ENCODE data around the gene NRTN. TPM values are rescaled to one million over a fixed set of nuclear protein-coding genes. Genes with fewer than 3 reads are reported as not detected.

Gene NRTN
- total RNA-seq, 1 experiment from 2014 or later, result 0.11 TPM

GRCh38 chr19:5814123-5814851 is 9.4 kb downstream of the NRTN start:
- DNase-seq (ENCODE audit: low read depth), result no peak

- DNase-seq (ENCODE audit: low read depth), result no peak
These were observed 10.0 kb downstream of the NRTN start for GRCh38 chr19:5814852-5815246.

DNA sequence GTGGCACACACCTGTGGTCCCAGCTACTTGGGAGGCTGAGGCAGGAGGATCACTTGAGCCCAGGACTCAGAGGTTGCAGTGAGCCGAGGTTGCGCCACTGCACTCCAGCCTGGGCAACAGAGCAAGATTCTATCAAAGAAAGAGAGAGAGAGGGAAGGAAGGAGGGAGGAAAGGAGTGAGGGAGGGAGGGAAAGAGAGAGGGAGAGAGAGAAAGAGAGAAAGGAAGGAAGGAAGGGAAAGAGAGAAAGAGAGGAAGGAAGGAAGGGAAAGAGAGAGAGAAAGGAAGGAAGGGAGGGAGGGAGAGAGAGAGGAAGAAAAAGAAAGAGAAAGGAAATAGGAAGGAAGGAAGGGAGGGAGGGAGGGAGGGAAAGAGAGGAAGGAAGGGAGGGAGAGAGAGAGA is 12.4 kb downstream of the NRTN start:
- no peak for DNase-seq (ENCODE audit: low read depth)

DNA sequence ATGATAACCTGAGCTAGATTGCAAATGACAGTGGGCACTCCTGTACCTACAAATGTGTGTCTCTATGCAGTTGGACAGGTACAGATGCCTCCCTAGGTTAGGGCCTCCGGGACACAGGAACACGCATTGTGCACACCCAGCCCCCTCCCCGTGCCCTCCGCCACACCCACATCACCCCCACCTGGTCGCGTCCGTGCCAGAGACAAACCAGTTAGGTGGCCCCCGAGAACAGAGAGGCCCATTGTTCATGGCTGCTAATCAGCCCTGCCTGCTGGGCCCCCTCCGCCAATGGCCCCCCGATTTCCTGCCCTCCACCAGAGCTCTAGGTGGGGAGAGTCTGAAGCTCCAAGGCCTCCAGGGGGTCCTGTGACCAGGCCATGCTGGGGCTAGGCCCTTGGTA is 13.7 kb downstream of the NRTN start:
- DNase-seq (ENCODE audit: low read depth), result no peak

DNA sequence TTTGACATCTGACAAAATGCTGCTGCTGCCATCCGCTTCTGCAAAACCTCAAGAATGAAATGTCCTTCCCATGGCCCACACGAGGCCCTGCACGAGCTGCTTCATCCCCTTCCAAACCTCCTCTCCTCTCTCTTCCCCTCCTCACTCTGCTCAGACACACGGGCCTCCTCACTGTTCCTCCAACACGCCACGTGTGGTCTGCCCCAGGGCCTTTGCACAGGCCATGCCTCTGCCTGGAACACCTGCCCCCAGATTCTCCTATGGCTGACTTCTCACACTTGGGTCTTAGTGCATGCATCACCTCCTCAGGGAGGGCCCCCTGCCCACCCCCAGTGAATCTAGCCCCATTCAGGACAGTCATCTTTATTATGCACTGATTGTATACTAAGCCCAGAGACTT is 15.9 kb downstream of the NRTN start:
- no peak for DNase-seq (ENCODE audit: low read depth)

DNA sequence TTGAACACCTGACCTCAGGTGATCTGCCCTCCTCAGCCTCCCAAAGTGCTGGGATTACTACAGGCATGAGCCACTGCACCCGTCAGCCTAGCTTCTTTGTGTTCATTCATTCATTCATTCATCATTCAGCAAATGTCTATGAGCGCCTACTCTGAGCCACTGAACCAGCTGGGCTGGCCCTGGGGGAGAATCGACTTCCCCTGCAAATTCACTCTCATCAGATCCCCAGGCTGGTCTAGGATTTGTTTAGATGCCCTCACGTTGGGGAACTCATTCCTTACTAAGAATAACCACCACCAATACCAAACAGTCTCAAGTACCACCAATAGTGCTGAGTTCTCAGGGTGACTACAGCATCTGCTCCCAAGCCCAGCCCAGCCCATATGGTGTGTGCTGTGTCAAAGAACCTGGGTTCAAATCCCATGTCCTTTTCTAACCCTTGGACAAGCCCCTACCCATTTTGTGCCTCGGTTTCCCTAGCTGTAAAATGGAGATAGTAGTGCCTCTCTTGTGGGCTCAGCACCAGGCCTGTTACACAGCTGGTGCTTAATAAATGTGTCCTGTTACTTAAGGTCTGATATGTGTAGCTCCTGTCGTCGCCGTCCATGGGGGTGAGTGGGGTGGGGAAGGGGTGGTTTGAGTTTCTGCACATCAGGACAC is 16.8 kb downstream of the NRTN start:
- no peak for DNase-seq (ENCODE audit: low read depth)

DNA sequence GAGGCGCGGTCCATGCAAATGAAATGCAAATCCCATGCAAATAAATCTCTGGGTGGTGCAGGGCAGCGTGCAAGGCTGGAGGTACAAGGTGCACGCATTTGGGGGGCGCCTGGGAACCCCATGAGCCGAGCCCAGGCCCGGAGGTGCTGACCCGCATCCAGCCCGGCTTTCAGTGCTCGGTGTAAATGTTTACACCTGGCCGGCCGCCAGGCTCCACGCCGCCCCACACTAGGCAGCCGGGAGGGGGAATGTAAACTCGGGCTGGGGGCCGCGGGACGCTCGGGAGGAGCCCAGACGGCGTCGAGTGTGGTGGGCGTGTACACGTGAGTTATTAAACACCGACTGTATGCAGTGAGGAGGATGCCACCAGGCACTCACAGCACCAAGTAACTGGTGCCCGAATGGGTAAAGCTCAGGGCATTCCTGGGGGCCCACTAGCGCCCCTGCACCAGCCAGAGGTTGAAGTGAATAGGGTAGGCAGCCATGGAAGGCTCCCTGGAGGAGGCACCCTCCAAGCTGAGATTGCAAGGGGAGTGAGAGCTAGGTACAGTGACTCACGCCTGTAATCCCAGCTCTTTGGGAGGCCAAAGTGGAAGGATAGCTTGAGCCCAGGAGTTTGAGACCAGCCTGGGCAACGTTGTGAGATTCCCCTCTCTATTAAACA is 17.4 kb downstream of the NRTN start:
- no peak for DNase-seq (ENCODE audit: low read depth)

- peak; percentile 61 for DNase-seq (ENCODE audit: low read depth)
These were observed 18.9 kb downstream of the NRTN start for GRCh38 chr19:5823579-5824281.

GRCh38 chr19:5824751-5825150 is 19.9 kb downstream of the NRTN start:
- DNase-seq (ENCODE audit: low read depth), result no peak

DNA sequence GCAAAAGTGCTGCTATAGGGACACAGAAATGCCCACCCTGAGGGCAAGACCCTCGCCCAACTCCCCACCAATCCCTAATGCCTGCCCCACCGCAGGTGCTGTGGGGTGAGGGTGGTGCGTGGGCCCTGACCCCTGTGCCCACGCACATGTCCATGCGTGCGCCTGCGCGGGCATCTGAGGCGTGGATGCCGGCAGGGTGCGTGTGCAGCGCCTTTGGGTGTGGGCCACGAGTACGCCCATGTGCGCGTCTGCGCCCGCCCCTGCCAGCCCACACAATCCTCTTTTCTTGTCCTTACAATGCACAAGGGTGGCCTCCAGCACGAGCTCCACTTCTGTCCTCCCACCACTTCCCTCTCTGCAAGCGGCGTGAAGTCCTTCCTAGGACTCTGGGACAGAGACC is 20.3 kb downstream of the NRTN start:
- no peak for DNase-seq (ENCODE audit: low read depth)

- DNase-seq (ENCODE audit: low read depth), result peak; percentile 76
These were observed 21.9 kb downstream of the NRTN start for GRCh38 chr19:5826531-5827341.

- no peak for DNase-seq (ENCODE audit: low read depth)
These were observed 22.5 kb downstream of the NRTN start for GRCh38 chr19:5827342-5827890.

DNA sequence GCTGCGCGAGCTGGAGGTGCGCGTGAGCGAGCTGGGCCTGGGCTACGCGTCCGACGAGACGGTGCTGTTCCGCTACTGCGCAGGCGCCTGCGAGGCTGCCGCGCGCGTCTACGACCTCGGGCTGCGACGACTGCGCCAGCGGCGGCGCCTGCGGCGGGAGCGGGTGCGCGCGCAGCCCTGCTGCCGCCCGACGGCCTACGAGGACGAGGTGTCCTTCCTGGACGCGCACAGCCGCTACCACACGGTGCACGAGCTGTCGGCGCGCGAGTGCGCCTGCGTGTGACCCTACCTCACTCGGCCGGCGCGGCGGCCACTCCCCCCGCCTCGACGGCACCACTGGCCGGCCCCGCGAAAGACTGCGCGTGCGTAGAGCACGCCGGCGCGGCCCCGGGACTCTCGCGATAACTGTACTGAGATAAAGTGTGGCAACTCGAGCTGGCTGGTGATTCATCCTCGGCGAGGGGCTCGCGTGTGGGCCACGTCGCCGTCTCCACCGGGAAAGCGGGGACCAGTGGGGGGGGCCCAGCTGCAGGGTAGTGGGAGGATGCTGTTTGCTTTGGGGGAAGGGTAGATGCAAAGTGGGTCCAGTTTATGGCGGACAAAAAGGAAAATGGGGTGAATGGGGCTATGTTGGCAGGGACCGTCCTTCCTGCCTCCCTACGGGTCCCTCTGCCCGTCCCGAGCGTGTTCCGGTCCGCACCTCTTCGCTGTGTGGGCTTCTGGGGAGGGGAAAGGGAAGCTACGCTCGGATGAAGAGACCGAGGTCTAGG is 23.2 kb downstream of the NRTN start:
- peak; percentile 94 for DNase-seq (ENCODE audit: low read depth)

- DNase-seq (ENCODE audit: low read depth), result peak; percentile 58
These were observed 24.0 kb downstream of the NRTN start for GRCh38 chr19:5828661-5829566.

DNA sequence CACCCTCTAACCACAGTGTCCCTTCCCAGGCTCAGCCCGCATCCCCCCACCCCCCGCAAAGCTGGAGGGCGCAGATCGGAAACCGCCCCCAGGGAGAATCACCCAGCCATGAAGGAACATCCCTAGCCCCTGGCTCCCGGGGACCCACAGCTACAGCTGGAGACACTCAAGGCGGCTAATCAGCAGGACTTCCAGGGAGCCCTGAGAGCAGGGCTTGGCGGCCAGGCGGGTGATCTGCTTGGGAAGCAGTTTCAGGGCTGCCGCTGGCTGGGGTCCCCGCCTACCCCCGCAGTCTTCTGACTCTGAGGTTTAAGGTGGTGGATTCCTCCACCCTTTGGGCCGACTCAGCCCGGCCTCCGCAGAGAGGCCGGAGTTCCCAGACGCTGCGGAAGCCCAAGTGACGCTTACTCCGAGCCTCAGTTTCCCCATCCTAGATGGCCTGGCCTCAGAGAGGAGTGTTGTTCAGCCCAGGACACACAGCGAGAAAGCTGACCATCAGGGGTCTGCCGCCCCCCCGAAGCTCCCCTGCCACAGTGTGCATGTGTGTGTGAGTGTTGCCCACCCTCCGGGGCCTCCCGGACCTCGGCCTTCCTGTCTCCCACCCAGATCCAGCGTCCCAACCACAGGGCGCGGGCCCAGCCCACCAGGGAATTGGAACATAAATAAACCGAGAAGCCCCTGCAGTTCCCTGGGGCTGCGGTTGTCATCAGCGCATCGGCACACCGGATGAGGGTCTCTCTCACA is 24.9 kb downstream of the NRTN start:
- DNase-seq (ENCODE audit: low read depth), result no peak

GRCh38 chr19:5831159-5831558 is 26.3 kb downstream of the NRTN start:
- no peak for DNase-seq (ENCODE audit: low read depth)

DNA sequence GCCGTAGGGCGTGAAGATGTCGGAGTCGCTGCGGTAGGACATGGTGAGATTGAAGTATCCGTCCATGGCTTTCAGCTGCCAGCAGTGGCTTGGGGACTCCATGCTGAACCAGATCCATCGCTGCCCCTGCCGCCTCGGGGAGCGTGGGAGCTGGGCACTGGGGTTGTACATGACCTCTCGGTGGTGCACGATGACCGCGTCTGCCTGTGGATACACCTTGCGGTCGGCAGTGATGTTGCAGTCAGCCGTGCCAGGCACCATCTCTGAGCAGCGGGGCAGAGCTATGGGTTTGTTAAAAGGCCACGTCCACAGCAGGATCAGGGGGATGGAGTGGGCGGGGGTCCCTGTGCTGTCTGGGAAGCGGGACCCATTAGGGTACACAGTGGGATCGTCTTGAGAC is 27.2 kb downstream of the NRTN start:
- no peak for DNase-seq (ENCODE audit: low read depth)

DNA sequence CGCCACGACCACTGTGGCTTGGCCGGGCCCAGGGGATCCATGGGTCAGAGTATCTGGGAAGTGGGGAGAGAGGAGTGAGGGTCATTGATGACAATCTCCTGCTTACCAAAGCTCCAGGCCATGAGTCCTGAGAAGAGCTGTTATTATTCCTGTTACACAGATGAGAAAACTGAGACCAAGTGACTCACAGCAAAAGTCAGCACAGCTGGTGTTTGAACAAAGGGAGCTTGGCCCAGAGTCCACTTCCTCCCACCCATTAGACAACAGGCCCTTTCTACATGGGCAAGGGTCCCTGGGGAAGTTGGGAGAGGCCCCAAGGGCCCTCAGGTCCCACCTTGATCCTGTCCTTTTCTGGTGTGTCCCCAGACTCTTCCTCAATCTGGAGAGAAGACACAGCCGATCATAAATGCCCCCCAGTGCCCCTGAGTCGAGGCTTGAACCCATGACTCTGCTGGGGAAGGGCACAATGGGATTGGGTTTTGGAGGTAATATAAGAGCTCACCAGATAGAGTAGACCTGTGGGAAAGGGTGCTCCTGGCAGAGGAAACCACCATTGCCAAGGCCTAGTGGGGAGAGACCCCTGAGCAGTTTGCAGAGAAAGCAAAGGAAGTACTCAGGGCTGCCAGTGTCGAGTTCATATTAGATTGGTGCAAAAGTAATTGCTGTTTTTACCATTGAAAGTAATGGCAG is 27.8 kb downstream of the NRTN start:
- DNase-seq (ENCODE audit: low read depth), result no peak
